ENCODE data around the gene GPD2.
A peak's percentile ranks its signal among the peaks of the same experiment; 100 is the strongest.

The GPD2 gene

GRCh38 chr2:156435718-156436496, at the start of gene GPD2:
GPD2 (plus strand) TSS chr2:156436379; CDS start chr2:156476106, 39,727 bp downstream.
- DNase-seq (ENCODE audit: low read depth), result peak; percentile 52

GRCh38 chr2:156394033-156394741, 42.0 kb upstream of the GPD2 start:
- no peak for DNase-seq (ENCODE audit: low read depth)

GRCh38 chr2:156396126-156396525, 40.1 kb upstream of the GPD2 start:
- no peak for DNase-seq (ENCODE audit: low read depth)

- no peak for DNase-seq (ENCODE audit: low read depth)
Observed at GRCh38 chr2:156397229-156397628, 39.0 kb upstream of the GPD2 start.

- no peak for DNase-seq (ENCODE audit: low read depth)
Observed at GRCh38 chr2:156398176-156398575, 38.0 kb upstream of the GPD2 start.

- no peak for DNase-seq (ENCODE audit: low read depth)
Observed at GRCh38 chr2:156399224-156399949, 36.8 kb upstream of the GPD2 start.

GRCh38 chr2:156399950-156400705, 36.1 kb upstream of the GPD2 start:
- DNase-seq (ENCODE audit: low read depth), result peak; percentile 25

- peak; percentile 61 for DNase-seq (ENCODE audit: low read depth)
Observed at GRCh38 chr2:156400706-156401678, 35.2 kb upstream of the GPD2 start.

- DNase-seq (ENCODE audit: low read depth), result no peak
Observed at GRCh38 chr2:156401861-156402260, 34.3 kb upstream of the GPD2 start.

GRCh38 chr2:156405586-156405985, 30.6 kb upstream of the GPD2 start:
- no peak for DNase-seq (ENCODE audit: low read depth)

GRCh38 chr2:156411835-156412234, 24.3 kb upstream of the GPD2 start:
- DNase-seq (ENCODE audit: low read depth), result no peak

- no peak for DNase-seq (ENCODE audit: low read depth)
Observed at GRCh38 chr2:156421851-156422250, 14.3 kb upstream of the GPD2 start.

- DNase-seq (ENCODE audit: low read depth), result no peak
Observed at GRCh38 chr2:156423674-156424282, 12.4 kb upstream of the GPD2 start.

- no peak for DNase-seq (ENCODE audit: low read depth)
Observed at GRCh38 chr2:156427074-156427473, 9.1 kb upstream of the GPD2 start.

- no peak for DNase-seq (ENCODE audit: low read depth)
Observed at GRCh38 chr2:156429211-156429610, 7.0 kb upstream of the GPD2 start.

GRCh38 chr2:156430236-156430979, 5.8 kb upstream of the GPD2 start:
- DNase-seq (ENCODE audit: low read depth), result no peak

- DNase-seq (ENCODE audit: low read depth), result no peak
Observed at GRCh38 chr2:156430980-156431358, 5.2 kb upstream of the GPD2 start.

GRCh38 chr2:156434461-156435291, 1.5 kb upstream of the GPD2 start:
- DNase-seq (ENCODE audit: low read depth), result no peak

GRCh38 chr2:156435396-156435717, 822 bp upstream of the GPD2 start:
- DNase-seq (ENCODE audit: low read depth), result no peak

Data from T-helper 22 cell (primary cell).